ENCODE measurements around the gene NHLRC4.

DNA sequence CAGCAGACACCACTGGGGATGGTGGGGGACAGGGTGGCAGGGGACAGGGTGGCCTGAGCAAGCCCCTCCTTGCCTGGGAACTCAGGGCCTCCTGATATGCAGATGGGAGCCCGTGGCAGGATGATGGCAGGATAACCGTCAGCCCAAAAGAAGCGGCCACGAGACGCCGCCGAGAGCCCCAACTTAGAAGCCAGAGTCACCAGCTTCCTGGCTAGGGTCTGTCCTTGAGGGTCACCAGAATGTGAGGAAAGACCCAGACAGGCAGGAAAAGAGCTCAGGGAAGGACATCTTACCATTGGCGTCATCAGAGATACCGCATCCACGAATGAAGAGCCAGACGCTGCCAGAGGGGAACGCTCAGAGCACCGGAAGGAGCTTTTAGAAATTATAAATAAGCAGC is 42.5 kb downstream of the NHLRC4 start:
- no peak for TF ChIP-seq POLR2A (IDR thresholded peaks at IDR 0.05; ENCODE audit: low read depth, low read length)
- TF ChIP-seq TAF1 (IDR thresholded peaks at IDR 0.05; ENCODE audit: low read depth, low read length) = no peak
- no peak for TF ChIP-seq POLR2AphosphoS5 (IDR thresholded peaks at IDR 0.05; ENCODE audit: low read depth, low read length)
- TF ChIP-seq SPI1 (IDR thresholded peaks at IDR 0.05; ENCODE audit: low read depth, low read length) = no peak
- no peak for TF ChIP-seq POU2F2 (IDR thresholded peaks at IDR 0.05; ENCODE audit: low read depth, low read length)
